Mesendoderm (in vitro differentiated cells): ENCODE results near the gene KRTAP5-7. TPM values are rescaled to one million over a fixed set of nuclear protein-coding genes. Genes with fewer than 3 reads are reported as not detected.

ENCODE experiments used
- small RNA-seq: library from polyadenylated mRNA; stranded (forward); fragments of <200 nt; extraction: miRNeasy Mini kit (QIAGEN cat#:217004); gene quantifications from one replicate; pipeline ENCODE3, GENCODE V24; 2013; ENCODE audit not compliant: insufficient read depth

KRTAP5-7 gene

Small RNA genes lying within 50 kb of the gene (small RNA-seq; reads per million reads assigned to genes)
- gene AP000867.1 = not detected
